GM12892 (cell line): ENCODE results near the gene CMTR2.

Source experiments
- POLR2AphosphoS5 ChIP-seq: IDR thresholded peaks from 2 replicates; pipeline ENCODE4 v1.6.1; 2011; ENCODE audit warnings: low read depth, low read length, control low read depth
- TAF1 ChIP-seq: IDR thresholded peaks from 2 replicates; pipeline ENCODE4 v1.6.1; 2011; ENCODE audit warnings: low read depth, mild to moderate bottlenecking, control low read depth, low read length, borderline replicate concordance

DNA sequence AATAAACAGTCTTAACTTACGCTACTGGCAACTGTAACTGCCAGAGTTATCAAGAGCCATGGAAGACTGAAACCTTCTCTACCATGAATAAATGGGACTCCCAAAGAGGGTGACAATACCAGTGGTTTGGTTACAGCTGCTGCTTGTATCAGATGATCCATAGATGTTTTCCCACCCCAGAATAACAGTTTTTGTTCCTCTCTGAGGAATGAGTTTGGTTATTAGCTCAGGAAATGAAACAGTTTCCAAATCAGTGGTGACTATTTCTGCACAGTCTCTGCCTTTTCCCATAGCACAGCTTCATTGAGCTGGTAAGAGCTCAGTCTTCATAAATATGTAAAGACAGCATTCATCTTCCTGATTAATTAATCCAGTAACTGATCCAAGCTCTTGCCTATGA, 44.7 kb downstream of the CMTR2 start:
- TF ChIP-seq TAF1 (no peak), POLR2AphosphoS5 (no peak)
